Caco-2 (cell line): ENCODE data around the gene GAB2. TPM values are rescaled to one million over a fixed set of nuclear protein-coding genes. Genes with fewer than 3 reads are reported as not detected.

Source experiments
- BruUV-seq: library from RNA; stranded (reverse); fragments of 400-500 nt; replicated peaks from 2 replicates; lab custom pipeline; 2021; lab: Mats Ljungman, UMichigan
- CTCF ChIA-PET: fragments of 300-600 bp; sonication (Branson Sonifier 250); formaldehyde crosslinking; loops from one replicate; lab custom pipeline; 2022; ENCODE audit warnings: antibody characterized with exemption; lab: Charles Lee
- POLR2A ChIA-PET: fragments of 300-600 bp; sonication (Branson Sonifier 250); formaldehyde crosslinking; loops from one replicate; lab custom pipeline; 2022; ENCODE audit warnings: antibody characterized with exemption; lab: Charles Lee
- DNase-seq, 2 experiments: peaks; one replicate each; pipeline versions ENCODE4 v3.0.0 to v3.0.0-alpha.2; 2020 to 2022
- H3K27me3 ChIP-seq: replicated peaks from 2 replicates; pipeline ENCODE4 v1.6.0; 2011; ENCODE audit warnings: low read length; ENCODE audit not compliant: control insufficient read depth, insufficient read depth
- H3K36me3 ChIP-seq: 2 replicates; pipeline ENCODE4 v1.5.1; 2011; ENCODE audit warnings: low read length; ENCODE audit not compliant: control insufficient read depth, insufficient read depth
- H3K4me1 ChIP-seq: fragments of 250-450 bp; sonication (Bioruptor Pico); 2 replicates; pipeline ENCODE4 v1.5.1; 2020; ENCODE audit warnings: mild to moderate bottlenecking
- H3K4me3 ChIP-seq: 2 replicates; pipeline ENCODE4 v1.5.1; 2011; ENCODE audit warnings: low read depth, mild to moderate bottlenecking, control low read depth, low read length
- H3K9me3 ChIP-seq: fragments of 250-450 bp; sonication (Bioruptor Pico); 2 replicates; pipeline ENCODE4 v1.5.1; 2020; ENCODE audit warnings: mild to moderate bottlenecking, moderate library complexity
- H3K27ac Mint-ChIP-seq: one replicate; pipeline ENCODE4 v1.8.0; 2022; ENCODE audit warnings: mixed read lengths; ENCODE audit not compliant: unreplicated experiment
- H3K27me3 Mint-ChIP-seq: one replicate; pipeline ENCODE4 v1.8.0; 2022; ENCODE audit warnings: mixed read lengths; ENCODE audit not compliant: insufficient read depth, unreplicated experiment
- H3K36me3 Mint-ChIP-seq: one replicate; pipeline ENCODE4 v1.8.0; 2022; ENCODE audit warnings: mild to moderate bottlenecking, mixed read lengths; ENCODE audit not compliant: insufficient read depth, unreplicated experiment
- H3K4me1 Mint-ChIP-seq: one replicate; pipeline ENCODE4 v1.8.0; 2022; ENCODE audit warnings: low read depth, mixed read lengths; ENCODE audit not compliant: unreplicated experiment
- H3K4me3 Mint-ChIP-seq: one replicate; pipeline ENCODE4 v1.8.0; 2022; ENCODE audit warnings: mild to moderate bottlenecking, moderate library complexity, mixed read lengths; ENCODE audit not compliant: unreplicated experiment
- H3K9me3 Mint-ChIP-seq: one replicate; pipeline ENCODE4 v1.8.0; 2022; ENCODE audit warnings: mixed read lengths; ENCODE audit not compliant: unreplicated experiment
- intact Hi-C: fragments of 100-400 bp; cut with micrococcal nuclease; formaldehyde crosslinking; loops from one replicate; pipeline ENCODE4 v1.10.0; 2022; ENCODE audit not compliant: unreplicated experiment
- total RNA-seq: library from RNA; stranded (reverse); gene quantifications from 2 replicates; pipeline ENCODE4 v1.2.3, GENCODE V29; 2022
- TF ChIP-seq, protein P1 (sequence below), 2 experiments: fragments of 200-600 bp in 1 of 2; IDR thresholded peaks; 1 replicate in 1 of 2; 2 replicates in 1 of 2; pipeline versions ENCODE4 v1.5.1 to v1.8.0; 2011 to 2022; ENCODE audit warnings: antibody characterized with exemption in 1 of 2, control low read depth in 1 of 2, inconsistent platforms in 1 of 2, low read depth in 1 of 2, low read length in 1 of 2, mild to moderate bottlenecking in 1 of 2, moderate library complexity in 1 of 2; ENCODE audit not compliant: insufficient read depth in 1 of 2, severe bottlenecking in 1 of 2, unreplicated experiment in 1 of 2

The GAB2 gene
- total RNA-seq, 1 experiment from 2014 or later, result 67.3 TPM

DNA sequence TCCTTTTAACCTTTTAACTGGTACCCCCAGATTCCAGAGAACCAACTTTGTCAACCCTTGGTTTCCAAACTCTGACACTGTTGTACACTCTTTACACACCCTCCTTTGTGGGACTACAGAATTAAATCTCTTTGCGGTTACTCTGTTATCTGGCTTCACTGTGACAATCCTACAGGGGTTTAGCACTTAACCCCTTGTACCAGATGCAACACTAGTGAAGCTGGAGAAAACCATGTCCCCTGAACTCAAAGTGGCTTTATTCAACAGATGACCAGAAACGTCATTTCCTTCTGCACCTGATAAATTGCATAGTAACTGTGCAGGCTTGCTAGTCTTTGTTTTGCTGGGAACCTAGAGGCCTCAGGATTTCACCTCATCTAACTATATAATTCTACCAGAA is 5.6 kb upstream of the GAB2 start:
- Histone ChIP-seq H3K4me1 (peaks cover 24% of the 10 kb centered on the region), H3K9me3 (no peaks in the 10 kb centered on the region), H3K36me3 (no peaks in the 10 kb centered on the region), H3K4me3 (no peak overlapping the region), H3K27me3 (no peaks in the 10 kb centered on the region)
- Mint-ChIP-seq H3K27me3 (no peaks in the 10 kb centered on the region), H3K36me3 (peaks cover 15% of the 10 kb centered on the region), H3K9me3 (no peaks in the 10 kb centered on the region), H3K27ac (no peak overlapping the region), H3K4me3 (no peak overlapping the region), H3K4me1 (peaks cover 26% of the 10 kb centered on the region)
- POLR2A ChIA-PET, result no interaction called here
- TF ChIP-seq, protein P1, sequence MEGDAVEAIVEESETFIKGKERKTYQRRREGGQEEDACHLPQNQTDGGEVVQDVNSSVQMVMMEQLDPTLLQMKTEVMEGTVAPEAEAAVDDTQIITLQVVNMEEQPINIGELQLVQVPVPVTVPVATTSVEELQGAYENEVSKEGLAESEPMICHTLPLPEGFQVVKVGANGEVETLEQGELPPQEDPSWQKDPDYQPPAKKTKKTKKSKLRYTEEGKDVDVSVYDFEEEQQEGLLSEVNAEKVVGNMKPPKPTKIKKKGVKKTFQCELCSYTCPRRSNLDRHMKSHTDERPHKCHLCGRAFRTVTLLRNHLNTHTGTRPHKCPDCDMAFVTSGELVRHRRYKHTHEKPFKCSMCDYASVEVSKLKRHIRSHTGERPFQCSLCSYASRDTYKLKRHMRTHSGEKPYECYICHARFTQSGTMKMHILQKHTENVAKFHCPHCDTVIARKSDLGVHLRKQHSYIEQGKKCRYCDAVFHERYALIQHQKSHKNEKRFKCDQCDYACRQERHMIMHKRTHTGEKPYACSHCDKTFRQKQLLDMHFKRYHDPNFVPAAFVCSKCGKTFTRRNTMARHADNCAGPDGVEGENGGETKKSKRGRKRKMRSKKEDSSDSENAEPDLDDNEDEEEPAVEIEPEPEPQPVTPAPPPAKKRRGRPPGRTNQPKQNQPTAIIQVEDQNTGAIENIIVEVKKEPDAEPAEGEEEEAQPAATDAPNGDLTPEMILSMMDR (IDR thresholded peaks at IDR 0.05; ENCODE audit: insufficient read depth in 1 of 2, low read depth in 1 of 2, low read length in 1 of 2, severe bottlenecking in 1 of 2, unreplicated experiment in 1 of 2), result no peak
- BruUV-seq, result no TSS peak
- DNase-seq, result no peak
- CTCF ChIA-PET, result no interaction called here
- intact Hi-C loops, result no loop called here

DNA sequence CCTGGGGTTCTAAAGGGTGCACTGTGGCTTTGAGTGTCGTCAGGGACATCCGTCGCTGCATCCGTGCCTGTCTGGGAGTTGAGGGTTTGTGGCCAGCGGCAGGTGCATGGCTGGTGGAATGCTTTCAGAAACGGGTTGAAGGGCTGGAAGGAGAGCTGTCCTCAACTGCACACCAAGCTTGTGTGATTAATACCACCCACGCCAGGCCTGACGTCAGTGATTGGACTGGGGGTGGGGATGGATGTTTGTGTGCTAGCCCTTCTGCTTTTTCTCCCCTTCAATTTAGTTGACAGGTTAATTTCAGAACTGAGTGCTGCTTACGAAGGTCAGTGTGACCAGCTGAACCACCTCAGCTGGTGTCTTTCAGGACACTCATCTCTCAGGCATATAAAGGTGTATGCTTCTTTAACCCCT is 3.2 kb upstream of the GAB2 start:
- no peak overlapping the region for H3K27ac Mint-ChIP-seq
- H3K36me3 Mint-ChIP-seq, result peaks cover 28% of the 10 kb centered on the region
- POLR2A ChIA-PET, result no interaction called here

DNA sequence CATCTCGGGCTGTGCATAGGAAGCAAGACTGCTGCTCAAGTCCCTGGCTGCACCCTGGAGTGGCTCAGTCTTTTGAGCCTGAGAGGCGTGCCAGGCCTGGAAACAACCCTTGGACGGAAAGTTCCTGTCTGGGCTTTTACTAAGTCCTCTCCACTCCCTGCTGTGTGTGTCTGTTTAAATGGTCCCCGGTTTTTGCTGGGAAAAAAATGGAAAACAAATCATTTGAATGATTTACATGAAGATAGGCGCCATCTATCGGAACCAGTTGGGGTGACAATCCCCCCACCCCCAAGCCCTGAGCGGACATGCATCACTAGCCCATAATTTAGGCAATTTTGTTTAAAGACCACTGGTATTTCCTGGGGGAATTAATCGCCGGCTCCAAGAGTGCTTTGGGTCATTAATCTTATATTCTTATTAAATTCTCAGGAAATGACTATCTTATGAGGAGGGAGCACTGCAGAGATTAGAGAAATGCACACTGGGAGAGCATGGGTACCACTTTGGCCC is 2.7 kb upstream of the GAB2 start:
- peaks cover 28% of the 10 kb centered on the region for H3K4me1 ChIP-seq
- H3K4me3 Mint-ChIP-seq, result peak overlapping the region; percentile 27
- peaks cover 34% of the 10 kb centered on the region for H3K4me1 Mint-ChIP-seq
- DNase-seq, result peak; percentile 75 to 76
- intact Hi-C loops, result no loop called here
- no peaks in the 10 kb centered on the region for H3K9me3 ChIP-seq
- no peak overlapping the region for H3K27ac Mint-ChIP-seq
- H3K27me3 Mint-ChIP-seq, result no peaks in the 10 kb centered on the region
- ChIA-PET POLR2A (no interaction called here), CTCF (interaction anchor here (1.0 kb wide), 2 partner anchors 144 to 192 kb away, joined by 3 to 4 read pairs; no protein-coding TSS in a partner anchor)
- no TSS peak for BruUV-seq
- no peak overlapping the region for H3K4me3 ChIP-seq
- H3K36me3 ChIP-seq, result no peaks in the 10 kb centered on the region
- no peaks in the 10 kb centered on the region for H3K9me3 Mint-ChIP-seq
- H3K27me3 ChIP-seq, result no peaks in the 10 kb centered on the region
- H3K36me3 Mint-ChIP-seq, result peaks cover 28% of the 10 kb centered on the region
- TF ChIP-seq, protein P1 (IDR thresholded peaks at IDR 0.05; ENCODE audit: insufficient read depth in 1 of 2, low read depth in 1 of 2, low read length in 1 of 2, severe bottlenecking in 1 of 2, unreplicated experiment in 1 of 2), result peak; percentile 82 to 87

More for the DNA sequence above, 3.2 kb upstream of the GAB2 start:
- H3K4me1 Mint-ChIP-seq, result peaks cover 30% of the 10 kb centered on the region
- Histone ChIP-seq H3K4me1 (peaks cover 24% of the 10 kb centered on the region), H3K4me3 (no peak overlapping the region), H3K36me3 (no peaks in the 10 kb centered on the region), H3K27me3 (no peaks in the 10 kb centered on the region), H3K9me3 (no peaks in the 10 kb centered on the region)
- no peak for DNase-seq
- H3K9me3 Mint-ChIP-seq, result no peaks in the 10 kb centered on the region
- TF ChIP-seq, protein P1 (IDR thresholded peaks at IDR 0.05; ENCODE audit: insufficient read depth in 1 of 2, low read depth in 1 of 2, low read length in 1 of 2, severe bottlenecking in 1 of 2, unreplicated experiment in 1 of 2), result no peak
- CTCF ChIA-PET, result interaction anchor here (1.0 kb wide), 2 partner anchors 144 to 193 kb away, joined by 3 to 4 read pairs; no protein-coding TSS in a partner anchor
- intact Hi-C loops, result no loop called here
- BruUV-seq, result no TSS peak
- H3K4me3 Mint-ChIP-seq, result no peak overlapping the region
- no peaks in the 10 kb centered on the region for H3K27me3 Mint-ChIP-seq
